Measurements from ENCODE around the gene NUAK2.

Gene NUAK2

GRCh38 chr1:205296154-205296553 lies 25.4 kb downstream of the NUAK2 start:
- TF ChIP-seq, protein P1, sequence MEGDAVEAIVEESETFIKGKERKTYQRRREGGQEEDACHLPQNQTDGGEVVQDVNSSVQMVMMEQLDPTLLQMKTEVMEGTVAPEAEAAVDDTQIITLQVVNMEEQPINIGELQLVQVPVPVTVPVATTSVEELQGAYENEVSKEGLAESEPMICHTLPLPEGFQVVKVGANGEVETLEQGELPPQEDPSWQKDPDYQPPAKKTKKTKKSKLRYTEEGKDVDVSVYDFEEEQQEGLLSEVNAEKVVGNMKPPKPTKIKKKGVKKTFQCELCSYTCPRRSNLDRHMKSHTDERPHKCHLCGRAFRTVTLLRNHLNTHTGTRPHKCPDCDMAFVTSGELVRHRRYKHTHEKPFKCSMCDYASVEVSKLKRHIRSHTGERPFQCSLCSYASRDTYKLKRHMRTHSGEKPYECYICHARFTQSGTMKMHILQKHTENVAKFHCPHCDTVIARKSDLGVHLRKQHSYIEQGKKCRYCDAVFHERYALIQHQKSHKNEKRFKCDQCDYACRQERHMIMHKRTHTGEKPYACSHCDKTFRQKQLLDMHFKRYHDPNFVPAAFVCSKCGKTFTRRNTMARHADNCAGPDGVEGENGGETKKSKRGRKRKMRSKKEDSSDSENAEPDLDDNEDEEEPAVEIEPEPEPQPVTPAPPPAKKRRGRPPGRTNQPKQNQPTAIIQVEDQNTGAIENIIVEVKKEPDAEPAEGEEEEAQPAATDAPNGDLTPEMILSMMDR (IDR thresholded peaks at IDR 0.05) = no peak

GRCh38 chr1:205294934-205295333 lies 26.6 kb downstream of the NUAK2 start:
- TF ChIP-seq, protein P1 (IDR thresholded peaks at IDR 0.05) = no peak

DNA sequence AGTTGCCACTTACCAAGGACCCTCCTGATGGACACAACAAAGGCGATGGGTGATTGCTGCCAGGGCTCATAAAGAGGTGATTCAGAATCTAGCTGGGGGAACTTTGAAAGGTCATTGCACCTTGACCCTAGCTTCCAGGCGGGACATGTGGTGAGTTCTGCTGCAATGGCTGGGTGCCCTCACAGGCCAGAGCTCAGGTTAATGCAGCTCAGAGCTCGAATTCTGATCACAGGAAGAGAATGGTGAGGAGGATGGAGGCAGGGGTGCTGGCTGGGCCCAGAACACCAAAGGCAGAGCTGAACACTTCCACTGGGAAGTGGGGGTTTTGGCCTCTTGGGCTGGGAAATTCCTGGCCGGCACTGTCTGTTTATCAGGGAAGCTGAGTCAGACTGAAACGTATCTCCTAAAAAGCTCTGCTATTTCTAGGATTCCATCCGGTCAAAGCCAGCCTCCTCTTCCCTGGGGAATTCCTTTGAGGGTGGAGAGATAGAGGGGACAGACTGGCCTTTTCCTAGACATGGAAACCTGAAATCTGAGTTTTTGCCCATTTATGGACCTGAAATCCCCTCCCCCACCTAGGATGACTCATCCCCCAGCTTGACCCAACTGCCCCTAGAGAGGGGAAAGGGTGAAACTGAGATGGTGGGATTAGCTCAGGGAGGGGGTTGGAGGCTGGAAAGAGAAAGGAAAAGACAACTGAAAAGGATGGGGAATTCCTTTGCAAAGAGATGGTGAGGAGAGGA lies 27.2 kb downstream of the NUAK2 start:
- TF ChIP-seq, protein P1 (IDR thresholded peaks at IDR 0.05) = no peak

DNA sequence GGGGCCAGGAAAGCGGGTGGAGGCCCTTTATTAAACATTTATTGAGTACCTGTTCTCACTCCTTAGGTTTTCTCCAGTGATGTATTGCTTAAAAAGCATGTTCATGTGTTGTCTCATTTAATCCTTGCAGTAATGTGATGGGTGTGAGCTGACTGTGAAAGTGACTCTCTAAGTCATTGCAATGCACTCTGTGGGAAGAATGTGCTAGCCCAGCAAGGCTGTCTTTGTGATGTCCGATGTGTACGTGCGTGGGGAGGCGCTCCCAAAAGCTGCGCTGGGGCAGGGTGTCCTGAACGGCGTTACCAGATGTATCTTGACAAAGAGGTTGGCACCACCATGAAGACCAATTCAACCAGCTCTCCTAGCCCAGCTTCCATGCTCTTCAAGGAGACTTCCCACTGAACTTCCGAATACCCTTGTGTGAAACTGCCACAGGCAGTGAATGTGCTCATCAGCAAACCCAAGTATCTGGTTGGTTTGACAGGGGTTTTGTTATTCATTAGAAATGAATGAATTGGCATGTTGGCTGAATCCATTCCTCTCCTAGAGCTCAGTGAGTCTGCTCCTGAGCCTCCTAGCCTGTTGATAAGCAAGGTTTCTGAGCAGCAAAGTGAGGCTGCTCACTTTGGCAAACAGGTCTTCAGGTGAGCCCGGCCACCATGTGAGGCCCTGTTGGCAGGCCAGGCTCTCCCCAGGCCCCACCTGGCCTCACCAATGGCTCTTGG lies 28.0 kb downstream of the NUAK2 start:
- TF ChIP-seq, protein P1 (IDR thresholded peaks at IDR 0.05) = no peak

DNA sequence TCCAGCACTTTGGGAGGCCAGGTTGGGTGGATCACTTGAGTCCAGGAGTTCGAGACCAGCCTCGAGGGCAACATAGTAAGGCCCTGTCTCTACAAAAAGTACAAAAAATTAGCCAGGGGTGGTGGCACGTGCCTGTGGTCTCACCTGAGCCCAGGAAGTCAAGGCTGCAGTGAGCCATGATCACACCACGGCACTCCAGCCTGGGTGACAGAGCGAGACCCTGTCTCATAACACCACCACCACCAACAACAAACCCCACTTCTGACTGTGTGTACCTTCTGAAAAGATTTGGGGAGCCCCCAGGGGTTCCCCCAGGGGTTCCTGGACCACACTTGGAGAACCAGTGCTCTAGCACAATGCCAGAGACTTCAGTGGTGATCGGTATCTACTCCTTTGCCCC lies 29.9 kb downstream of the NUAK2 start:
- TF ChIP-seq, protein P1 (IDR thresholded peaks at IDR 0.05) = no peak

- TF ChIP-seq, protein P1 (IDR thresholded peaks at IDR 0.05) = no peak
Observed at GRCh38 chr1:205287767-205288559, 33.6 kb downstream of the NUAK2 start.

- TF ChIP-seq, protein P1 (IDR thresholded peaks at IDR 0.05) = no peak
Observed at GRCh38 chr1:205287076-205287475, 34.5 kb downstream of the NUAK2 start.
